Suppressor macrophage treated with lipopolysaccharide for 1 hour (primary cell): Measurements from ENCODE around the gene FXYD2.
"Not testable (repeated sequence)": the region's sequence is repeated elsewhere in the genome, so short reads cannot be mapped to it uniquely, and the experiment has no call there.

ENCODE experiments used
- DNase-seq, 3 donors: peaks; one replicate each; pipeline ENCODE4 v3.0.0-alpha.2; 2020 to 2022

Gene FXYD2

GRCh38 chr11:117824571-117825537 is at the start of gene FXYD2:
TSS of gene FXYD2 (minus strand) at chr11:117824744. CDS start at chr11:117824678, 66 bp downstream.
- DNase-seq: peak; percentile 76 to 77 (median 77)

GRCh38 chr11:117873828-117874125 is 49.2 kb upstream of the FXYD2 start:
- no peak for DNase-seq

GRCh38 chr11:117872975-117873827 is 48.7 kb upstream of the FXYD2 start:
- no peak for DNase-seq

GRCh38 chr11:117872420-117872961 is 47.9 kb upstream of the FXYD2 start:
- DNase-seq: no peak

GRCh38 chr11:117871784-117872183 is 47.2 kb upstream of the FXYD2 start:
- no peak for DNase-seq

- DNase-seq: no peak
Observed at GRCh38 chr11:117871160-117871559, 46.6 kb upstream of the FXYD2 start.

GRCh38 chr11:117870103-117870952 is 45.8 kb upstream of the FXYD2 start:
- no peak for DNase-seq

GRCh38 chr11:117869604-117870003 is 45.1 kb upstream of the FXYD2 start:
- no peak for DNase-seq

- no peak for DNase-seq
Observed at GRCh38 chr11:117868815-117869561, 44.4 kb upstream of the FXYD2 start.

GRCh38 chr11:117868088-117868487 is 43.5 kb upstream of the FXYD2 start:
- no peak for DNase-seq

- no peak for DNase-seq
Observed at GRCh38 chr11:117866526-117866925, 42.0 kb upstream of the FXYD2 start.

- DNase-seq: not testable (repeated sequence)
Observed at GRCh38 chr11:117865546-117865945, 41.0 kb upstream of the FXYD2 start.

- DNase-seq: no peak
Observed at GRCh38 chr11:117863383-117863782, 38.8 kb upstream of the FXYD2 start.

- DNase-seq: no peak
Observed at GRCh38 chr11:117862753-117863152, 38.2 kb upstream of the FXYD2 start.

- DNase-seq: peak in 1 of 3 donors; percentile 20
Observed at GRCh38 chr11:117862019-117862725, 37.6 kb upstream of the FXYD2 start.

- DNase-seq: no peak
Observed at GRCh38 chr11:117861151-117862018, 36.8 kb upstream of the FXYD2 start.

GRCh38 chr11:117860139-117860538 is 35.6 kb upstream of the FXYD2 start:
- no peak for DNase-seq

GRCh38 chr11:117859488-117860112 is 35.1 kb upstream of the FXYD2 start:
- no peak for DNase-seq

- DNase-seq: no peak
Observed at GRCh38 chr11:117859061-117859460, 34.5 kb upstream of the FXYD2 start.
